GM12878 (cell line): ENCODE data around the gene RNF126. TPM values are rescaled to one million over a fixed set of nuclear protein-coding genes. Genes with fewer than 3 reads are reported as not detected.

Experiments used
- BRCA1 ChIP-seq: IDR thresholded peaks from 2 replicates; pipeline ENCODE4 v1.6.1; 2011; ENCODE audit warnings: low read depth, low read length, improper control_type of control experiment
- CBFB ChIP-seq: IDR thresholded peaks from 2 replicates; pipeline ENCODE4 v1.6.1; 2016; ENCODE audit warnings: antibody characterized with exemption, low read depth
- CHD1 ChIP-seq: IDR thresholded peaks from 2 replicates; pipeline ENCODE4 v1.6.1; 2012; ENCODE audit warnings: low read depth, low read length, improper control_type of control experiment
- CREM ChIP-seq: IDR thresholded peaks from 2 replicates; pipeline ENCODE4 v1.6.1; 2014; ENCODE audit warnings: antibody characterized with exemption, low read depth
- LARP7 ChIP-seq: fragments of 450-650 bp; IDR thresholded peaks from 2 replicates; pipeline ENCODE4 v1.6.1; 2017; ENCODE audit warnings: mild to moderate bottlenecking
- PAX5 ChIP-seq: IDR thresholded peaks from 2 replicates; pipeline ENCODE4 v1.6.1; 2011; ENCODE audit warnings: low read depth, low read length, borderline replicate concordance
- POLR2AphosphoS2 ChIP-seq: IDR thresholded peaks from 2 replicates; pipeline ENCODE4 v1.6.1; 2011; ENCODE audit warnings: low read depth, mild to moderate bottlenecking, low read length, improper control_type of control experiment, moderate library complexity
- SKIL ChIP-seq: fragments of 450-650 bp; IDR thresholded peaks from 2 replicates; pipeline ENCODE4 v1.6.1; 2017; ENCODE audit warnings: mild to moderate bottlenecking, low read depth, inconsistent platforms; ENCODE audit not compliant: poor library complexity, severe bottlenecking
- SRF ChIP-seq, 2 experiments: IDR thresholded peaks; 2 replicates each; pipeline ENCODE4 v1.6.1; 2011; ENCODE audit warnings: low read depth in 2 of 2, low read length in 2 of 2, mild to moderate bottlenecking in 1 of 2, moderate library complexity in 1 of 2
- SUZ12 ChIP-seq: fragments of 200-600 bp; sonication (generic); IDR thresholded peaks from one replicate; pipeline ENCODE4 v1.6.1; 2018; ENCODE audit warnings: antibody characterized with exemption, mild to moderate bottlenecking; ENCODE audit not compliant: unreplicated experiment
- WRNIP1 ChIP-seq: IDR thresholded peaks from 2 replicates; pipeline ENCODE4 v1.6.1; 2011; ENCODE audit warnings: low read depth, low read length, improper control_type of control experiment, borderline replicate concordance
- YBX1 ChIP-seq: fragments of 450-650 bp; IDR thresholded peaks from 2 replicates; pipeline ENCODE4 v1.6.1; 2016; ENCODE audit warnings: antibody characterized with exemption
- polyA plus RNA-seq, 11 experiments: library from polyadenylated mRNA; depleted of rRNA in 4 of 11; unstranded in 6 of 11; stranded (reverse) in 5 of 11; fragments of >200 nt; fragmentation: Nextera tagmentation in 4 of 11; fragmentation: Illumina TruSeq in 1 of 11; extraction: Ambion mirVana in 4 of 11; extraction: Trizol in 1 of 11; gene quantifications; 1 replicate in 1 of 11; 2 replicates in 10 of 11; pipeline versions ENCODE4 v1.2.1 to v1.2.3, GENCODE V29; 2011 to 2016; ENCODE audit warnings: inconsistent platforms in 2 of 11, missing spikeins in 2 of 11, low read depth in 1 of 11
- total RNA-seq, 4 experiments: library from RNA; depleted of rRNA in 3 of 4; stranded (reverse); fragments of >200 nt in 3 of 4; fragmentation: Illumina TruSeq in 1 of 4; extraction: Trizol in 1 of 4; gene quantifications; 2 replicates each; pipeline versions ENCODE4 v1.2.1 to v1.2.3, GENCODE V29; 2013 to 2021
- TF ChIP-seq, protein P1 (sequence below): IDR thresholded peaks from 2 replicates; pipeline ENCODE4 v1.6.1; 2011; ENCODE audit warnings: borderline replicate concordance, low read depth, mild to moderate bottlenecking, moderate library complexity, mixed read lengths, low read length; ENCODE audit not compliant: insufficient read depth; ENCODE audit errors: extremely low read length
- TF ChIP-seq, protein P2 (sequence below): IDR thresholded peaks from 2 replicates; pipeline ENCODE4 v1.6.1; 2012; ENCODE audit warnings: low read length, inconsistent platforms

Gene RNF126
- total and polyA plus RNA-seq, 10 of the 15 experiments (the other 5 are each of a cell fraction or from before 2014, with no cell fraction given): 0.45 to 100 (median 50.6) TPM

DNA sequence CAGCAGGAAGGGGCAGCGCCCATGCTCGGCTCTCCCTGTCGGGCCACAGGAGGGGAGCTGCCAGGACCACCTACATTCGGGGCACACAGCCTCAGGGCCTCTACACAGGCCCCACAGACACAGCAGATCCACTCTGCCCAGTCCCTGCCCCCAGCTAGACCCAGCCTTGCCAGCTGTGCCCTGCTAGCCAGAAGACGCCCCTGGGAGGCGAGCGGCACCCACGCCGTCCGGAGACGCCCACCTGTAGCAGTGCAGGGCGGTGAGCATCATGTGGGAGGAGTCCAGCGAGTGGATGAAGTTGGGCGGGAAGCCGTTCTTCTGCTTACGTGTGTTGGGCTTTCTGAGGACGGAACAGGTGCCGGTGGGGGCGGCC is 44.8 kb downstream of the RNF126 start (continued):
- TF ChIP-seq SKIL: no peak
- no peak for TF ChIP-seq BRCA1
- TF ChIP-seq LARP7: no peak
- TF ChIP-seq CBFB: no peak
- TF ChIP-seq CREM: no peak
- TF ChIP-seq PAX5: no peak
- TF ChIP-seq WRNIP1: no peak
- TF ChIP-seq SUZ12: no peak
- TF ChIP-seq YBX1: no peak
- TF ChIP-seq, protein P1, sequence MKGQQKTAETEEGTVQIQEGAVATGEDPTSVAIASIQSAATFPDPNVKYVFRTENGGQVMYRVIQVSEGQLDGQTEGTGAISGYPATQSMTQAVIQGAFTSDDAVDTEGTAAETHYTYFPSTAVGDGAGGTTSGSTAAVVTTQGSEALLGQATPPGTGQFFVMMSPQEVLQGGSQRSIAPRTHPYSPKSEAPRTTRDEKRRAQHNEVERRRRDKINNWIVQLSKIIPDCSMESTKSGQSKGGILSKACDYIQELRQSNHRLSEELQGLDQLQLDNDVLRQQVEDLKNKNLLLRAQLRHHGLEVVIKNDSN: no peak
- TF ChIP-seq CHD1: no peak
- no peak for TF ChIP-seq SRF (IDR thresholded peaks at IDR 0.05; ENCODE audit: low read depth in 2 of 2, low read length in 2 of 2)
- no peak for TF ChIP-seq POLR2AphosphoS2
- TF ChIP-seq, protein P2, sequence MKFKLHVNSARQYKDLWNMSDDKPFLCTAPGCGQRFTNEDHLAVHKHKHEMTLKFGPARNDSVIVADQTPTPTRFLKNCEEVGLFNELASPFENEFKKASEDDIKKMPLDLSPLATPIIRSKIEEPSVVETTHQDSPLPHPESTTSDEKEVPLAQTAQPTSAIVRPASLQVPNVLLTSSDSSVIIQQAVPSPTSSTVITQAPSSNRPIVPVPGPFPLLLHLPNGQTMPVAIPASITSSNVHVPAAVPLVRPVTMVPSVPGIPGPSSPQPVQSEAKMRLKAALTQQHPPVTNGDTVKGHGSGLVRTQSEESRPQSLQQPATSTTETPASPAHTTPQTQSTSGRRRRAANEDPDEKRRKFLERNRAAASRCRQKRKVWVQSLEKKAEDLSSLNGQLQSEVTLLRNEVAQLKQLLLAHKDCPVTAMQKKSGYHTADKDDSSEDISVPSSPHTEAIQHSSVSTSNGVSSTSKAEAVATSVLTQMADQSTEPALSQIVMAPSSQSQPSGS: no peak
